HFFc6 (cell line): ENCODE results near the gene ZNF446. TPM values are rescaled to one million over a fixed set of nuclear protein-coding genes. Genes with fewer than 3 reads are reported as not detected.

Experiments
- DNase-seq: peaks from one replicate; pipeline ENCODE4 v3.0.0-alpha.2; 2018
- H3K27ac Mint-ChIP-seq: 2 replicates; pipeline ENCODE4 v1.8.0; 2020; ENCODE audit warnings: mild to moderate bottlenecking, mixed read lengths
- H3K27me3 Mint-ChIP-seq: 2 replicates; pipeline ENCODE4 v1.8.0; 2021; ENCODE audit warnings: mild to moderate bottlenecking, moderate library complexity, mixed read lengths; ENCODE audit not compliant: insufficient read depth
- H3K36me3 Mint-ChIP-seq: 2 replicates; pipeline ENCODE4 v1.8.0; 2021; ENCODE audit warnings: low read depth, mixed read lengths
- H3K4me1 Mint-ChIP-seq: 2 replicates; pipeline ENCODE4 v1.8.0; 2020; ENCODE audit warnings: low read depth, mixed read lengths
- H3K4me3 Mint-ChIP-seq: 2 replicates; pipeline ENCODE4 v1.8.0; 2020; ENCODE audit warnings: mild to moderate bottlenecking, moderate library complexity, mixed read lengths
- H3K9me3 Mint-ChIP-seq: 2 replicates; pipeline ENCODE4 v1.8.0; 2020; ENCODE audit warnings: mild to moderate bottlenecking, mixed read lengths
- total RNA-seq, 6 experiments: library from RNA; stranded (reverse); fragmentation: NEBNext Ultra II Directional; extraction: Animal tissue kit (Norgen Biotek cat#: 25700); gene quantifications; 2 replicates in 1 of 6; 3 replicates in 5 of 6; pipeline ENCODE4 v1.2.3, GENCODE V29; 2021
- TF ChIP-seq, protein P1 (sequence below): fragments of 200-600 bp; sonication (generic); IDR thresholded peaks from 2 replicates; pipeline ENCODE4 v1.5.0; 2021; ENCODE audit warnings: antibody characterized with exemption, mild to moderate bottlenecking

The ZNF446 gene
- total RNA-seq, 6 experiments from 2014 or later = 5.7 to 6.9 (median 6.2) TPM

DNA sequence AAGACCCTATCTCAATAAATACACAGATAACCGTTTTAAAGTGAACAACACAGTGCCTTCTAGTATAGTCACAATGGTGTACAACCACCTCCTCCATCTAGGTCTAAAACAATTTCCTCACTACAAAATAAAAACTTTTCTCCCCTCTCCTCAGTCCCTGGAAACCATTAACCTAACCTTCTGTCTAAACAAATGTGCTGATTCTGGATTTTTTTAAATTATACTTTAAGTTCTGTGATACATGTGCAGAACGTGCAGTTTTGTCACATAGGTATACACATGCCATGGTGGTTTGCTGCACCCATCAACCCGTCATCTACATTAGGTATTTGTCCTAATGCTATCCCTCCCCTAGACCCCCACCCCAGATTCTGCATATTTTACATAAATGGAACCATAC is 53.3 kb downstream of the ZNF446 start:
- H3K36me3 Mint-ChIP-seq = no peaks in the 10 kb centered on the region
- TF ChIP-seq, protein P1, sequence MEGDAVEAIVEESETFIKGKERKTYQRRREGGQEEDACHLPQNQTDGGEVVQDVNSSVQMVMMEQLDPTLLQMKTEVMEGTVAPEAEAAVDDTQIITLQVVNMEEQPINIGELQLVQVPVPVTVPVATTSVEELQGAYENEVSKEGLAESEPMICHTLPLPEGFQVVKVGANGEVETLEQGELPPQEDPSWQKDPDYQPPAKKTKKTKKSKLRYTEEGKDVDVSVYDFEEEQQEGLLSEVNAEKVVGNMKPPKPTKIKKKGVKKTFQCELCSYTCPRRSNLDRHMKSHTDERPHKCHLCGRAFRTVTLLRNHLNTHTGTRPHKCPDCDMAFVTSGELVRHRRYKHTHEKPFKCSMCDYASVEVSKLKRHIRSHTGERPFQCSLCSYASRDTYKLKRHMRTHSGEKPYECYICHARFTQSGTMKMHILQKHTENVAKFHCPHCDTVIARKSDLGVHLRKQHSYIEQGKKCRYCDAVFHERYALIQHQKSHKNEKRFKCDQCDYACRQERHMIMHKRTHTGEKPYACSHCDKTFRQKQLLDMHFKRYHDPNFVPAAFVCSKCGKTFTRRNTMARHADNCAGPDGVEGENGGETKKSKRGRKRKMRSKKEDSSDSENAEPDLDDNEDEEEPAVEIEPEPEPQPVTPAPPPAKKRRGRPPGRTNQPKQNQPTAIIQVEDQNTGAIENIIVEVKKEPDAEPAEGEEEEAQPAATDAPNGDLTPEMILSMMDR = no peak
- H3K27me3 Mint-ChIP-seq = peaks cover 29% of the 10 kb centered on the region
- H3K9me3 Mint-ChIP-seq = no peaks in the 10 kb centered on the region
- H3K4me1 Mint-ChIP-seq = no peaks in the 10 kb centered on the region
- H3K27ac Mint-ChIP-seq = no peak overlapping the region
- H3K4me3 Mint-ChIP-seq = no peak overlapping the region
- DNase-seq = no peak

Other genes starting within 250 kb of the ZNF446 start
- 10 to 100 TPM; 26.5 to 32.5 (median 29.9) TPM for gene ZNF544, start 247.4 kb upstream of the ZNF446 start, total RNA-seq
- gene ZNF8, start 197.4 kb upstream of the ZNF446 start, total RNA-seq = 1 to 10 TPM; 3.4 to 4.5 (median 4.1) TPM
- 10 to 100 TPM; 24.0 to 31.2 (median 28.2) TPM for gene ERVK3-1, start 171.0 kb upstream of the ZNF446 start, total RNA-seq
- gene ZSCAN22, start 149.4 kb upstream of the ZNF446 start, total RNA-seq = 1 to 10 TPM; 2.5 to 3.0 (median 2.8) TPM
- 10 to 100 TPM; 21.2 to 36.9 (median 25.4) TPM for gene A1BG, start 122.9 kb upstream of the ZNF446 start, total RNA-seq
- gene ZNF497, start 113.6 kb upstream of the ZNF446 start, total RNA-seq = under 1 TPM; 0.16 to 0.35 (median 0.27) TPM
- gene ZNF837, start 95.3 kb upstream of the ZNF446 start, total RNA-seq = 1 to 10 TPM in 2 of 6 experiments, under 1 TPM in 4; 0.63 to 1.3 (median 0.75) TPM
- gene RPS5, start 89.1 kb upstream of the ZNF446 start, total RNA-seq = 1,000 to 10,000 TPM in 4 of 6 experiments, 100 to 1,000 TPM in 2; 958 to 1,072 (median 1,017) TPM
- gene RNF225, start 80.7 kb upstream of the ZNF446 start, total RNA-seq = under 1 TPM in 2 of 6 experiments, not detected in 4; 0.26 to 0.39 TPM
- 10 to 100 TPM; 13.3 to 15.0 (median 14.0) TPM for gene ZNF584, start 67.7 kb upstream of the ZNF446 start, total RNA-seq
- 1 to 10 TPM; 4.0 to 5.2 (median 4.5) TPM for gene ZNF132, start 36.2 kb upstream of the ZNF446 start, total RNA-seq
- gene ZNF324B, start 24.7 kb upstream of the ZNF446 start, total RNA-seq = 1 to 10 TPM; 3.8 to 5.9 (median 4.7) TPM
- 1 to 10 TPM; 5.6 to 7.5 (median 6.8) TPM for gene ZNF324, start 9.3 kb upstream of the ZNF446 start, total RNA-seq
- gene SLC27A5, start 35.6 kb downstream of the ZNF446 start, total RNA-seq = 1 to 10 TPM; 2.0 to 5.7 (median 2.6) TPM
- gene ZBTB45, start 43.5 kb downstream of the ZNF446 start, total RNA-seq = 10 to 100 TPM; 15.0 to 17.4 (median 16.7) TPM
- gene TRIM28, start 67.7 kb downstream of the ZNF446 start, total RNA-seq = 100 to 1,000 TPM; 376 to 529 (median 445) TPM
- 100 to 1,000 TPM; 100 to 126 (median 120) TPM for gene CHMP2A, start 78.8 kb downstream of the ZNF446 start, total RNA-seq
- gene UBE2M, start 82.3 kb downstream of the ZNF446 start, total RNA-seq = 100 to 1,000 TPM in 5 of 6 experiments, 10 to 100 TPM in 1; 91.5 to 114 (median 106) TPM
- 10 to 100 TPM in 3 of 6 experiments, 1 to 10 TPM in 3; 8.3 to 12.4 (median 9.3) TPM for gene MZF1, start 97.0 kb downstream of the ZNF446 start, total RNA-seq